Fibroblast of the aortic adventitia (primary cell): ENCODE data around the gene RGL1. TPM values are rescaled to one million over a fixed set of nuclear protein-coding genes. Genes with fewer than 3 reads are reported as not detected.

Experiments
- DNase-seq: peaks from one replicate; pipeline ENCODE4 v3.0.0-alpha.2; 2010; ENCODE audit warnings: low read depth
- H3K4me3 ChIP-seq: 2 replicates; pipeline ENCODE4 v1.5.1; 2011; ENCODE audit warnings: low read depth, mild to moderate bottlenecking, control low read depth, low read length, moderate library complexity
- total RNA-seq: library from RNA; depleted of rRNA; stranded (reverse); fragments of >200 nt; gene quantifications from 2 replicates; pipeline ENCODE4 v1.2.3, GENCODE V29; 2012; ENCODE audit warnings: low replicate concordance
- TF ChIP-seq, protein P1 (sequence below): IDR thresholded peaks from 2 replicates; pipeline ENCODE4 v1.5.1; 2011; ENCODE audit warnings: mild to moderate bottlenecking, low read length, control low read depth, inconsistent platforms; ENCODE audit not compliant: insufficient read depth

The RGL1 gene
- total RNA-seq, 1 donor, result 55.1 TPM

DNA sequence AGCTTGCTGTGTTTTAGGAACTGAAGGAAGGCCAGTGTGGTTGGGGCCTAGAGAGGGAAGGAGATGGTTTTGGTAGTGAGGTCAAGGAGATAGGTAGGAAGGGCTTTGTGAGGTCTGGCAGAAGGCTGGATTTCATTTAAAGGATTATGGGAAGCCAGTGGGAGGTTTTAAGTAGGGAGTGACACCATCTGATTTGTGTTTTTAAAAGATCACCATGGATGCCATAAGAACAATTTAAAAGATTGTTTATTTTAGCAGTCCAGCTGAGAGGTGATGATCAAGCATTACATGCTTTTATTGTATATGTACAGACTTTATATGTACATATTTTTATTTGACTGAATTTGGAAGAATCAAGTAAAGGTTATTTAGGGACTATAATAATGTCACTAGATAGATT, 26.4 kb downstream of the RGL1 start:
- no peak for DNase-seq
- TF ChIP-seq, protein P1, sequence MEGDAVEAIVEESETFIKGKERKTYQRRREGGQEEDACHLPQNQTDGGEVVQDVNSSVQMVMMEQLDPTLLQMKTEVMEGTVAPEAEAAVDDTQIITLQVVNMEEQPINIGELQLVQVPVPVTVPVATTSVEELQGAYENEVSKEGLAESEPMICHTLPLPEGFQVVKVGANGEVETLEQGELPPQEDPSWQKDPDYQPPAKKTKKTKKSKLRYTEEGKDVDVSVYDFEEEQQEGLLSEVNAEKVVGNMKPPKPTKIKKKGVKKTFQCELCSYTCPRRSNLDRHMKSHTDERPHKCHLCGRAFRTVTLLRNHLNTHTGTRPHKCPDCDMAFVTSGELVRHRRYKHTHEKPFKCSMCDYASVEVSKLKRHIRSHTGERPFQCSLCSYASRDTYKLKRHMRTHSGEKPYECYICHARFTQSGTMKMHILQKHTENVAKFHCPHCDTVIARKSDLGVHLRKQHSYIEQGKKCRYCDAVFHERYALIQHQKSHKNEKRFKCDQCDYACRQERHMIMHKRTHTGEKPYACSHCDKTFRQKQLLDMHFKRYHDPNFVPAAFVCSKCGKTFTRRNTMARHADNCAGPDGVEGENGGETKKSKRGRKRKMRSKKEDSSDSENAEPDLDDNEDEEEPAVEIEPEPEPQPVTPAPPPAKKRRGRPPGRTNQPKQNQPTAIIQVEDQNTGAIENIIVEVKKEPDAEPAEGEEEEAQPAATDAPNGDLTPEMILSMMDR, result no peak
- H3K4me3 ChIP-seq, result no peak overlapping the region

DNA sequence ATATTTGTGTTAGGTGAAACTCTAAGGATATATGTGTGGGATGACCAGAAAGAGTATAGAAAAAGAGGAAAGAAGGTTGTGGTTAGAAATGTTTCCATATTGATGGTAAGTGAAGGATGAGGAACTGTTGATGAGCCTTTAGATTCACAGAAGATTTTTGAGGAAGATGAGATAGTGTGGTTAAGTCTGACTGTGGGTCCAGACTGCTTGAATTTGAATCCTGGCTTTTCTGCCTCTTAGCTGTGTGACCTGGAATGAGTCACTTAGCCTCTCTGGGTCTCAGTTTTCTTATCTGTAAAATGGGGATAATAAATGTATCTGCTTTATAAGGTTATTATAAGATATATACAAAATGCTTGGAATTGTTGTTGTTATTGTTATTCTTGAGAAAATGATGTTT, 27.5 kb downstream of the RGL1 start:
- H3K4me3 ChIP-seq, result no peak overlapping the region
- TF ChIP-seq, protein P1, result no peak
- no peak for DNase-seq

DNA sequence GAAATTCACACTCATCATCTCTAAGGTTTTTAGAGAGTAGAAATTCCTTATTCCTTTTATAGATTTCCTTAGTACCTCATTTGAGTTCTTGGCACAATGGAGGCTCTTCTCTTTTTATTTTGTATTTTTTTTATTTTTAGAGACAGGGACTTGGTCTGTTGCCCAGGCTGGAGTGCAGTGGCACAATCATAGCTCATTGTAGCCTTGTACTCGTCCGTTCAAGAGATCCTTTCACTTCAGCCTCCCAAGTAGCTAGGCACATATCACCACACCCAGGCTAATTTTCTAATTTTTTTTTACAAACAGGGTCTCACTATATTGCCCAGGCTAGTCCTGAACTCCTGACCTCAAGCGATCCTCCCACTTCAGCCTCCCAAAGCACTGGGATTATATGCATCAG, 29.6 kb downstream of the RGL1 start:
- no peak overlapping the region for H3K4me3 ChIP-seq
- TF ChIP-seq, protein P1, result no peak
- peak; percentile 50 for DNase-seq

DNA sequence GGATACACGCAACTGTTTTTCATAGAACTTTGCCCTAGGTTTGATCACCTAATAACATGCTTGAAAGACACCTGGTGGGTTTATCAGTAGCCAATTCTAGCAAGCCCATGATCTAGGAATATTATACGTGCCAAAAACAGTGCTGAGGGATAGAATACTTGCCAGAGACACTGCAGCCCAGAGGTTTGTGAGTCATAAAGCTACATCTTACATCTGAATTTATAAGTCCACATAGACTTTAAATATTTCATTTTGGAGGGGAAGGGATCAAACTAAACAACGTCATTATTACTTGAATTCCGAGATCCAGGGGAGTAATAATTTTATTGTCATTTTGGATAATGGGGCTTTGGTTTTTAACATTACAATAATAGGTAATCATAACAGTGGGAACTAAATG, 31.7 kb downstream of the RGL1 start:
- TF ChIP-seq, protein P1, result no peak
- no peak for DNase-seq
- H3K4me3 ChIP-seq, result no peak overlapping the region

DNA sequence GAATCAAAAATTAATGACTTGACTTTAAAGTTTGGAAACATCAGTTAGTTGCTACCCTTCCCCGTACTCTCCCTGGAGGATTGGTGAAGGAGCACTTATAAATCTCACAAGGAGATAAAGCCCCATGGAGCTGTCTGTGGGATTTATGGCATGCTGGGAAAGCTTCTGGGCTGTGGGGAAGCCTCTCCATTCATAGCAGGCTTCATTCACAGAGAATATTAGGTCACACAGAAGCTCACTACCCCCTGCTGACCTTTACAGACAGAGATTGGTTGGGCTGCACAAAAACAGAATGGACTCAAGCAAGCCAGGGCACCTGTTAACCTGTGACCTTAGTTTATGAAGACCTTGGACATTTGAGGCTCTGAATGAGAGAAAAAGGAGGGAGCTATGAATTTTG, 32.1 kb downstream of the RGL1 start:
- TF ChIP-seq, protein P1, result no peak
- H3K4me3 ChIP-seq, result no peak overlapping the region
- no peak for DNase-seq

DNA sequence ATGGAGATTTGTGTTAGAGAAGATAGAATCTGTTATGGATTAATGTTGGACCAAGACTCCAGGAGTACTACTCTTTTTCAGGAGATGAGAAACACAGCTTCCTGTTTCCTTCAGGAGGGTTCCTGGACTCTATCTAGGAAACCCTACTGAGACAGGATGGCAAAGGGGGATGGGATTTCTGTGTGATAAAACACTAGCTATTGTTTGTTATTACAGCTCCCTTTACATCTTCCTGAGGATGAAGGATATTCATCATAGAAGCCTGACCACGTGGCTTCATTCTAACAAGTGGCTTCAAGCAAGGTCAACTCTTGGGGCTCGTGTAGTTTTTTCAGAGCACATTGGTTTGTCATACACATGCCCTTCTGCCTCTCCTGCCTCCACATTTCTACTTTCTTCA, 33.3 kb downstream of the RGL1 start:
- TF ChIP-seq, protein P1, result no peak
- DNase-seq, result no peak
- H3K4me3 ChIP-seq, result no peak overlapping the region

DNA sequence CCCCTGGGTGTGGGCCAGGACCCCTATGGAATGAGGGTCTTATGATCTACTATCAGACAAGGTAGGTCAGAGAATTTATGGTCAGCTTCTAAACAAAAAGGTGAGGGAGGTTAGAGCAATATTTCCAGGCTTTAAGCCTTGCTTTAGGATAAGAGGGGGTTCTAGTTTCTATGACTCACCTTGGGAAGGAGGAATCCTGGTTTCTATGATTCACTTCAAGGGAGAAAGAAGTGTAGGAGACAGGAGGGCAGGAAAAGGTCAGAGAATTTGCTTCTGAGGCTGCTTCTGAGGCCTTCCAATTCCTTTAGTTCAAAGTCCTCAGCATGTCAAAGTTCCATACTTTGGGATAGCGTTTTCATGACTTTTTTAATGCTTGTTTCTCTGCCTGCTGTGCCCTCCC, 35.2 kb downstream of the RGL1 start:
- no peak for DNase-seq
- TF ChIP-seq, protein P1, result no peak

More for the DNA sequence above, 35.2 kb downstream of the RGL1 start:
- H3K4me3 ChIP-seq, result no peak overlapping the region
